Liver (tissue), 9 donors: Measurements from ENCODE around the gene CEACAM16. TPM values are rescaled to one million over a fixed set of nuclear protein-coding genes. Genes with fewer than 3 reads are reported as not detected.

ENCODE experiments used
- DNase-seq: peaks from one replicate; pipeline ENCODE4 v3.0.0-alpha.2; 2017; ENCODE audit warnings: low spot score
- H3K27ac ChIP-seq, 2 donors: one replicate each; pipeline ENCODE4 v1.7.0; 2013; ENCODE audit warnings: inconsistent platforms in 2 of 2, low read length in 2 of 2, control low read depth in 1 of 2, low read depth in 1 of 2, mild to moderate bottlenecking in 1 of 2
- H3K27me3 ChIP-seq, 4 donors: one replicate each; pipeline versions ENCODE4 v1.6.1 to v1.7.0; 2013; ENCODE audit warnings: low read length in 3 of 4, inconsistent platforms in 1 of 4, mild to moderate bottlenecking in 1 of 4, moderate library complexity in 1 of 4; ENCODE audit not compliant: control insufficient read depth in 4 of 4, insufficient read depth in 4 of 4
- H3K36me3 ChIP-seq, 4 donors: one replicate each; pipeline versions ENCODE4 v1.6.1 to v1.7.0; 2013; ENCODE audit warnings: low read length in 3 of 4, mild to moderate bottlenecking in 3 of 4, low read depth in 1 of 4, moderate library complexity in 1 of 4; ENCODE audit not compliant: control insufficient read depth in 4 of 4, insufficient read depth in 3 of 4
- H3K4me1 ChIP-seq, 4 donors: one replicate each; pipeline versions ENCODE4 v1.6.1 to v1.7.0; 2013; ENCODE audit warnings: low read length in 3 of 4, mild to moderate bottlenecking in 3 of 4, moderate library complexity in 1 of 4; ENCODE audit not compliant: control insufficient read depth in 4 of 4, insufficient read depth in 4 of 4
- H3K4me3 ChIP-seq, 3 donors: one replicate each; pipeline versions ENCODE4 v1.6.1 to v1.7.0; 2013; ENCODE audit warnings: low read length in 3 of 3, control low read depth in 1 of 3, low read depth in 1 of 3, mild to moderate bottlenecking in 1 of 3
- H3K9ac ChIP-seq, 2 donors: one replicate each; pipeline ENCODE4 v1.7.0; 2013; ENCODE audit warnings: low read length in 2 of 2, mild to moderate bottlenecking in 2 of 2, moderate library complexity in 2 of 2, control low read depth in 1 of 2, low read depth in 1 of 2
- H3K9me3 ChIP-seq, 4 donors: one replicate each; pipeline versions ENCODE4 v1.6.1 to v1.7.0; 2013; ENCODE audit warnings: low read length in 3 of 4; ENCODE audit not compliant: control insufficient read depth in 4 of 4
- ATF3 ChIP-seq: IDR thresholded peaks from 2 replicates; pipeline ENCODE4 v1.6.1; 2016; ENCODE audit warnings: antibody characterized with exemption
- CTCF ChIP-seq: fragments of 150-350 bp; IDR thresholded peaks from 2 replicates; pipeline ENCODE4 v1.5.1; 2017; ENCODE audit warnings: improper control_type of control experiment, low read depth, low read length; ENCODE audit not compliant: missing input control
- EGR1 ChIP-seq, 2 donors: IDR thresholded peaks; 2 replicates each; pipeline ENCODE4 v1.6.1; 2016 to 2018; ENCODE audit warnings: antibody characterized with exemption in 2 of 2, low read depth in 2 of 2
- FOXA1 ChIP-seq: IDR thresholded peaks from 2 replicates; pipeline ENCODE4 v1.6.1; 2016; ENCODE audit warnings: antibody characterized with exemption
- FOXA2 ChIP-seq: IDR thresholded peaks from 2 replicates; pipeline ENCODE4 v1.6.1; 2016; ENCODE audit warnings: antibody characterized with exemption
- GABPA ChIP-seq, 2 donors: IDR thresholded peaks in 1 of 2; conservative IDR thresholded peaks in 1 of 2; 2 replicates each; pipeline ENCODE4 v1.6.1; 2016; ENCODE audit warnings: antibody characterized with exemption in 2 of 2, mild to moderate bottlenecking in 1 of 2, moderate library complexity in 1 of 2
- HNF4A ChIP-seq, 2 donors: conservative IDR thresholded peaks; 2 replicates each; pipeline ENCODE4 v1.6.1; 2016; ENCODE audit warnings: antibody characterized with exemption in 2 of 2, mild to moderate bottlenecking in 2 of 2
- HNF4G ChIP-seq: IDR thresholded peaks from 2 replicates; pipeline ENCODE4 v1.6.1; 2016; ENCODE audit warnings: antibody characterized with exemption
- JUND ChIP-seq, 2 donors: IDR thresholded peaks; 2 replicates each; pipeline ENCODE4 v1.6.1; 2016; ENCODE audit warnings: antibody characterized with exemption in 2 of 2
- MAX ChIP-seq: IDR thresholded peaks from 2 replicates; pipeline ENCODE4 v1.6.1; 2016; ENCODE audit warnings: antibody characterized with exemption
- NR2F2 ChIP-seq: IDR thresholded peaks from 2 replicates; pipeline ENCODE4 v1.6.1; 2016; ENCODE audit warnings: antibody characterized with exemption
- RAD21 ChIP-seq, 2 donors: IDR thresholded peaks; 2 replicates each; pipeline ENCODE4 v1.6.1; 2016; ENCODE audit warnings: antibody characterized with exemption in 2 of 2, mild to moderate bottlenecking in 2 of 2
- RXRA ChIP-seq, 2 donors: IDR thresholded peaks; 2 replicates each; pipeline ENCODE4 v1.6.1; 2017 to 2018; ENCODE audit warnings: antibody characterized with exemption in 2 of 2, mild to moderate bottlenecking in 1 of 2
- TAF1 ChIP-seq: conservative IDR thresholded peaks from 2 replicates; pipeline ENCODE4 v1.6.1; 2016; ENCODE audit warnings: antibody characterized with exemption, mild to moderate bottlenecking
- YY1 ChIP-seq: IDR thresholded peaks from 2 replicates; pipeline ENCODE4 v1.6.1; 2016; ENCODE audit warnings: antibody characterized with exemption, mild to moderate bottlenecking
- WGBS: extraction: QIAGEN DNeasy Blood & Tissue Kit; methylation state at CpG from one replicate; pipeline ENCODE4 v1.1.7; 2013; 5-methylcytosine and 5-hydroxymethylcytosine counted together
- polyA plus RNA-seq, 2 donors: library from polyadenylated mRNA; stranded (reverse) in 1 of 2; unstranded in 1 of 2; fragments of 200-250 nt in 1 of 2; fragments of >200 nt in 1 of 2; fragmentation: Nextera tagmentation in 1 of 2; extraction: Ambion mirVana in 1 of 2; gene quantifications; one replicate each; pipeline versions ENCODE4 v1.2.1 to v1.2.3, GENCODE V29; 2013 to 2015
- total RNA-seq, 2 donors: library from RNA; depleted of rRNA; stranded (reverse); fragments of >200 nt; gene quantifications; one replicate each; pipeline ENCODE4 v1.2.3, GENCODE V29; 2014
- TF ChIP-seq, protein P1 (sequence below): IDR thresholded peaks from 2 replicates; pipeline ENCODE4 v1.6.1; 2016; ENCODE audit warnings: antibody characterized with exemption
- TF ChIP-seq, protein P2 (sequence below): IDR thresholded peaks from 2 replicates; pipeline ENCODE4 v1.6.1; 2016; ENCODE audit warnings: antibody characterized with exemption, mild to moderate bottlenecking
- donor health status: healthy.
- donor health status: healthy.
- donor health status: healthy.
- donor health status: healthy.
- donor health status: healthy.

CEACAM16 gene
- total and polyA plus RNA-seq, 4 donors = 0.09 TPM; not detected in 3

- TF ChIP-seq, protein P1, sequence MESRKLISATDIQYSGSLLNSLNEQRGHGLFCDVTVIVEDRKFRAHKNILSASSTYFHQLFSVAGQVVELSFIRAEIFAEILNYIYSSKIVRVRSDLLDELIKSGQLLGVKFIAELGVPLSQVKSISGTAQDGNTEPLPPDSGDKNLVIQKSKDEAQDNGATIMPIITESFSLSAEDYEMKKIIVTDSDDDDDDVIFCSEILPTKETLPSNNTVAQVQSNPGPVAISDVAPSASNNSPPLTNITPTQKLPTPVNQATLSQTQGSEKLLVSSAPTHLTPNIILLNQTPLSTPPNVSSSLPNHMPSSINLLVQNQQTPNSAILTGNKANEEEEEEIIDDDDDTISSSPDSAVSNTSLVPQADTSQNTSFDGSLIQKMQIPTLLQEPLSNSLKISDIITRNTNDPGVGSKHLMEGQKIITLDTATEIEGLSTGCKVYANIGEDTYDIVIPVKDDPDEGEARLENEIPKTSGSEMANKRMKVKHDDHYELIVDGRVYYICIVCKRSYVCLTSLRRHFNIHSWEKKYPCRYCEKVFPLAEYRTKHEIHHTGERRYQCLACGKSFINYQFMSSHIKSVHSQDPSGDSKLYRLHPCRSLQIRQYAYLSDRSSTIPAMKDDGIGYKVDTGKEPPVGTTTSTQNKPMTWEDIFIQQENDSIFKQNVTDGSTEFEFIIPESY = no peak
- TF ChIP-seq ATF3 = no peak
- TF ChIP-seq FOXA2 = no peak
- TF ChIP-seq HNF4G = no peak
- TF ChIP-seq HNF4A (conservative IDR thresholded peaks at IDR 0.05) = no peak
Observed at GRCh38 chr19:44672226-44672625, 26.7 kb upstream of the CEACAM16 start (continued).

DNA sequence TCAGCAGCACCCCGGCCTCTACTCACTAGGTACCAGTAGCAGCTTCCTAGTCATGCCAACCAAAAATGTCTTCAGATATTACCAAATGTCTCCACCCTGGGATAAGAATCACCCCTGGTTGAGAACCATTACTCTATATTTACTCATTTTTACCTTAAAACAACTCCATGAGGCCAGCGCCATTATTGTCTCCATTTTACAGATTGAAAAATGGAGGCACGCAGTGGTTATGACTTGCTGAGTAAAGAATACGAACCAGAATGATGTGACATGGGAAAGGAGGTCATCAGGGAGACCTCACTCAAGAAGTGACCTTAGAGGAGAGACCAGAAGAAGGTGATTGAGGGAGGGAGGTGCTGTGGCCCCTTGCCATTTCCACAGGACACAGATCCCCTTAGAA, 25.4 kb upstream of the CEACAM16 start:
- no peak for DNase-seq
- H3K36me3 ChIP-seq = peaks cover 0 to 8% (median 3%) of the 10 kb centered on the region in 4 donors
- no peaks in the 10 kb centered on the region for H3K9me3 ChIP-seq
- H3K4me1 ChIP-seq = no peaks in the 10 kb centered on the region
- TF ChIP-seq JUND (IDR thresholded peaks at IDR 0.05) = no peak
- no peak for TF ChIP-seq YY1
- no peak for TF ChIP-seq RXRA (IDR thresholded peaks at IDR 0.05)
- TF ChIP-seq FOXA1 = no peak
- TF ChIP-seq, protein P1 = no peak
- H3K27ac ChIP-seq = no peak overlapping the region
- no peak overlapping the region for H3K9ac ChIP-seq
- H3K4me3 ChIP-seq = no peak overlapping the region
- 96% methylated on average over 4 of the region's 4 CpGs for WGBS
- no peaks in the 10 kb centered on the region for H3K27me3 ChIP-seq

- 97% methylated on average over 6 of the region's 6 CpGs for WGBS
- H3K4me1 ChIP-seq = no peaks in the 10 kb centered on the region
- no peaks in the 10 kb centered on the region for H3K9me3 ChIP-seq
- H3K36me3 ChIP-seq = peaks cover 0 to 8% (median 3%) of the 10 kb centered on the region in 4 donors
- no peak overlapping the region for H3K27ac ChIP-seq
- no peak overlapping the region for H3K9ac ChIP-seq
- H3K4me3 ChIP-seq = no peak overlapping the region
- TF ChIP-seq RXRA (IDR thresholded peaks at IDR 0.05) = no peak
- TF ChIP-seq MAX = no peak
- TF ChIP-seq, protein P2, sequence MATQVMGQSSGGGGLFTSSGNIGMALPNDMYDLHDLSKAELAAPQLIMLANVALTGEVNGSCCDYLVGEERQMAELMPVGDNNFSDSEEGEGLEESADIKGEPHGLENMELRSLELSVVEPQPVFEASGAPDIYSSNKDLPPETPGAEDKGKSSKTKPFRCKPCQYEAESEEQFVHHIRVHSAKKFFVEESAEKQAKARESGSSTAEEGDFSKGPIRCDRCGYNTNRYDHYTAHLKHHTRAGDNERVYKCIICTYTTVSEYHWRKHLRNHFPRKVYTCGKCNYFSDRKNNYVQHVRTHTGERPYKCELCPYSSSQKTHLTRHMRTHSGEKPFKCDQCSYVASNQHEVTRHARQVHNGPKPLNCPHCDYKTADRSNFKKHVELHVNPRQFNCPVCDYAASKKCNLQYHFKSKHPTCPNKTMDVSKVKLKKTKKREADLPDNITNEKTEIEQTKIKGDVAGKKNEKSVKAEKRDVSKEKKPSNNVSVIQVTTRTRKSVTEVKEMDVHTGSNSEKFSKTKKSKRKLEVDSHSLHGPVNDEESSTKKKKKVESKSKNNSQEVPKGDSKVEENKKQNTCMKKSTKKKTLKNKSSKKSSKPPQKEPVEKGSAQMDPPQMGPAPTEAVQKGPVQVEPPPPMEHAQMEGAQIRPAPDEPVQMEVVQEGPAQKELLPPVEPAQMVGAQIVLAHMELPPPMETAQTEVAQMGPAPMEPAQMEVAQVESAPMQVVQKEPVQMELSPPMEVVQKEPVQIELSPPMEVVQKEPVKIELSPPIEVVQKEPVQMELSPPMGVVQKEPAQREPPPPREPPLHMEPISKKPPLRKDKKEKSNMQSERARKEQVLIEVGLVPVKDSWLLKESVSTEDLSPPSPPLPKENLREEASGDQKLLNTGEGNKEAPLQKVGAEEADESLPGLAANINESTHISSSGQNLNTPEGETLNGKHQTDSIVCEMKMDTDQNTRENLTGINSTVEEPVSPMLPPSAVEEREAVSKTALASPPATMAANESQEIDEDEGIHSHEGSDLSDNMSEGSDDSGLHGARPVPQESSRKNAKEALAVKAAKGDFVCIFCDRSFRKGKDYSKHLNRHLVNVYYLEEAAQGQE = no peak
- no peak for TF ChIP-seq NR2F2
- no peak for TF ChIP-seq RAD21 (IDR thresholded peaks at IDR 0.05)
- TF ChIP-seq, protein P1 = no peak
- TF ChIP-seq GABPA (IDR thresholded peaks at IDR 0.05 in 1 of 2, conservative IDR thresholded peaks at IDR 0.05 in 1 of 2) = no peak
- TF ChIP-seq EGR1 (IDR thresholded peaks at IDR 0.05; ENCODE audit: low read depth in 2 of 2) = no peak
- no peak for TF ChIP-seq CTCF
- no peak for TF ChIP-seq FOXA2
- no peak for TF ChIP-seq TAF1
- TF ChIP-seq FOXA1 = no peak
- H3K27me3 ChIP-seq = no peaks in the 10 kb centered on the region
- no peak for DNase-seq
Observed at GRCh38 chr19:44675521-44675920, 23.4 kb upstream of the CEACAM16 start.
